Measurements from ENCODE around the gene DNAI4. TPM values are rescaled to one million over a fixed set of nuclear protein-coding genes. Genes with fewer than 3 reads are reported as not detected.
"Not testable (repeated sequence)": the region's sequence is repeated elsewhere in the genome, so short reads cannot be mapped to it uniquely, and the experiment has no call there.

Gene DNAI4
- total RNA-seq, 1 experiment from 2014 or later: 2.1 TPM

DNA sequence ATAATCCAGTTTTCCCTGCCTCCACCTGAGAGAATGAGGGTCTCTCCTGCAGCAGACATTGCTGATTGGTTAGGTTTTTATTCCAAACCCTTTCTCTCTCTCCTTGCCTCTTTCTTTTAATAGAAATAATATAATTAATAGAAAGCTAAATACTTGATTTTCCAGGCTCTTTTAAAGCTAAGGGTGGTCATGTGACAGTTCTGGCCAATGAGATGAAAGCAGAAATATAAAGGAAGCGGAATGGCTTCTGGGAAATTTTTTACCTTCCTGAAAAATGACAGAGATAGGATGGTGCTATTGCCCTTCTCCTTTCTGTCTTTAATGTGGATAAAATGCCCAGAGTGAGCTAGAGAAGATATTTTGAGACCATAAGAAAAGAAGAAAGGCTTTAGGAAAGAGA, 35.6 kb downstream of the DNAI4 start (continued):
- TF ChIP-seq ATF2 (CRISPR knock-in tag; IDR thresholded peaks at IDR 0.05; ENCODE audit: borderline replicate concordance, low read depth) (no peak), ZNF423 (CRISPR knock-in tag; IDR thresholded peaks at IDR 0.05) (no peak), TEAD4 (CRISPR knock-in tag; IDR thresholded peaks at IDR 0.05) (no peak), MXD4 (CRISPR knock-in tag; IDR thresholded peaks at IDR 0.05; ENCODE audit: borderline replicate concordance) (no peak), ZNF317 (CRISPR knock-in tag; IDR thresholded peaks at IDR 0.05; ENCODE audit: borderline replicate concordance, low read depth) (no peak)

GRCh38 chr1:66876664-66877063, 48.0 kb downstream of the DNAI4 start:
- peaks cover 38% of the 10 kb centered on the region for H3K9me3 Mint-ChIP-seq
- CTCF ChIA-PET: interaction anchor here (0.7 kb wide), 1 partner anchor 335 kb away, joined by 3 read pairs; no protein-coding TSS in a partner anchor
- no peak for TF ChIP-seq KAT7 (CRISPR knock-in tag; IDR thresholded peaks at IDR 0.05; ENCODE audit: borderline replicate concordance)
- TF ChIP-seq, protein P1, sequence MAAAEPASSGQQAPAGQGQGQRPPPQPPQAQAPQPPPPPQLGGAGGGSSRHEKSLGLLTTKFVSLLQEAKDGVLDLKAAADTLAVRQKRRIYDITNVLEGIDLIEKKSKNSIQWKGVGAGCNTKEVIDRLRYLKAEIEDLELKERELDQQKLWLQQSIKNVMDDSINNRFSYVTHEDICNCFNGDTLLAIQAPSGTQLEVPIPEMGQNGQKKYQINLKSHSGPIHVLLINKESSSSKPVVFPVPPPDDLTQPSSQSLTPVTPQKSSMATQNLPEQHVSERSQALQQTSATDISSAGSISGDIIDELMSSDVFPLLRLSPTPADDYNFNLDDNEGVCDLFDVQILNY (CRISPR knock-in tag; IDR thresholded peaks at IDR 0.05): no peak
- TF ChIP-seq, protein P2, sequence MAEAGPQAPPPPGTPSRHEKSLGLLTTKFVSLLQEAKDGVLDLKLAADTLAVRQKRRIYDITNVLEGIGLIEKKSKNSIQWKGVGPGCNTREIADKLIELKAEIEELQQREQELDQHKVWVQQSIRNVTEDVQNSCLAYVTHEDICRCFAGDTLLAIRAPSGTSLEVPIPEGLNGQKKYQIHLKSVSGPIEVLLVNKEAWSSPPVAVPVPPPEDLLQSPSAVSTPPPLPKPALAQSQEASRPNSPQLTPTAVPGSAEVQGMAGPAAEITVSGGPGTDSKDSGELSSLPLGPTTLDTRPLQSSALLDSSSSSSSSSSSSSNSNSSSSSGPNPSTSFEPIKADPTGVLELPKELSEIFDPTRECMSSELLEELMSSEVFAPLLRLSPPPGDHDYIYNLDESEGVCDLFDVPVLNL (CRISPR knock-in tag; IDR thresholded peaks at IDR 0.05; ENCODE audit: borderline replicate concordance, low read depth): no peak
- TF ChIP-seq CBFB (CRISPR knock-in tag; IDR thresholded peaks at IDR 0.05; ENCODE audit: low read depth): no peak
- TF ChIP-seq GRHL2 (CRISPR knock-in tag; IDR thresholded peaks at IDR 0.05; ENCODE audit: insufficient replicate concordance, severe bottlenecking): no peak
- no peak for TF ChIP-seq MYBL2 (CRISPR knock-in tag; IDR thresholded peaks at IDR 0.05)
- no peak for TF ChIP-seq CREB1 (CRISPR knock-in tag; IDR thresholded peaks at IDR 0.05)
- TF ChIP-seq ZNF396 (CRISPR knock-in tag; IDR thresholded peaks at IDR 0.05; ENCODE audit: borderline replicate concordance): no peak
- TF ChIP-seq ZNF281 (CRISPR knock-in tag; IDR thresholded peaks at IDR 0.05): no peak
- no peak for TF ChIP-seq ESRRA (CRISPR knock-in tag; IDR thresholded peaks at IDR 0.05; ENCODE audit: borderline replicate concordance)
- TF ChIP-seq NR2C2 (CRISPR knock-in tag; IDR thresholded peaks at IDR 0.05): no peak
- H3K4me1 Mint-ChIP-seq: no peaks in the 10 kb centered on the region
- POLR2A ChIA-PET: no interaction called here
- H3K36me3 Mint-ChIP-seq: peaks cover 8% of the 10 kb centered on the region
- H3K27me3 Mint-ChIP-seq (ENCODE audit: low read depth): no peaks in the 10 kb centered on the region
- no peak overlapping the region for H3K4me3 Mint-ChIP-seq
- DNase-seq (ENCODE audit: low spot score) (no peak), ATAC-seq (peak; percentile 60; the same call in 1 of the 2 replicates)
- no peak overlapping the region for H3K27ac Mint-ChIP-seq

GRCh38 chr1:66873111-66873510, 51.5 kb downstream of the DNAI4 start:
- Mint-ChIP-seq H3K4me3 (no peak overlapping the region), H3K9me3 (peaks cover 6% of the 10 kb centered on the region), H3K36me3 (no peaks in the 10 kb centered on the region), H3K27ac (no peak overlapping the region), H3K27me3 (ENCODE audit: low read depth) (no peaks in the 10 kb centered on the region), H3K4me1 (peaks cover 3% of the 10 kb centered on the region)
- ChIA-PET POLR2A (interaction anchor here (0.6 kb wide), 1 partner anchor 871 kb away, joined by 3 read pairs; no protein-coding TSS in a partner anchor), CTCF (no interaction called here)
- no peak for ATAC-seq
- DNase-seq (ENCODE audit: low spot score): no peak
- TF ChIP-seq ELF4 (CRISPR knock-in tag; IDR thresholded peaks at IDR 0.05; ENCODE audit: low read depth) (no peak), SMAD3 (CRISPR knock-in tag; IDR thresholded peaks at IDR 0.05; ENCODE audit: borderline replicate concordance) (no peak), ATF1 (CRISPR knock-in tag; IDR thresholded peaks at IDR 0.05) (no peak), EMX1 (CRISPR knock-in tag; IDR thresholded peaks at IDR 0.05) (no peak), NFE2L1 (CRISPR knock-in tag; IDR thresholded peaks at IDR 0.05) (no peak), USF1 (CRISPR knock-in tag; IDR thresholded peaks at IDR 0.05) (no peak), NR3C1 (CRISPR knock-in tag; conservative IDR thresholded peaks at IDR 0.05; ENCODE audit: low read depth) (no peak)

GRCh38 chr1:66872024-66872423, 52.6 kb downstream of the DNAI4 start:
- CTCF ChIA-PET; DNase-seq (ENCODE audit: low spot score); ATAC-seq; H3K9me3 Mint-ChIP-seq; H3K4me1 Mint-ChIP-seq; H3K4me3 Mint-ChIP-seq; POLR2A ChIA-PET; H3K27ac Mint-ChIP-seq; H3K36me3 Mint-ChIP-seq; H3K27me3 Mint-ChIP-seq (ENCODE audit: low read depth): not testable (repeated sequence)
